ENCODE results near the gene ZSCAN9.

The ZSCAN9 gene

GRCh38 chr6:28225056-28225834 lies at the start of gene ZSCAN9:
Gene ZSCAN9 (plus strand): TSS chr6:28225275. CDS start chr6:28227085, 1,810 bp downstream.
- in situ Hi-C loops (cut with MboI; ENCODE audit: low pct_unique_long_range_greater_than_20kb, low sequenced_read_pairs), result no loop called here

GRCh38 chr6:28176373-28176772 lies 48.7 kb upstream of the ZSCAN9 start:
- in situ Hi-C loops (cut with MboI; ENCODE audit: low pct_unique_long_range_greater_than_20kb, low sequenced_read_pairs), result no loop called here

More at GRCh38 chr6:28225056-28225834, at the start of gene ZSCAN9:
- peak; percentile 77 for DNase-seq

DNA sequence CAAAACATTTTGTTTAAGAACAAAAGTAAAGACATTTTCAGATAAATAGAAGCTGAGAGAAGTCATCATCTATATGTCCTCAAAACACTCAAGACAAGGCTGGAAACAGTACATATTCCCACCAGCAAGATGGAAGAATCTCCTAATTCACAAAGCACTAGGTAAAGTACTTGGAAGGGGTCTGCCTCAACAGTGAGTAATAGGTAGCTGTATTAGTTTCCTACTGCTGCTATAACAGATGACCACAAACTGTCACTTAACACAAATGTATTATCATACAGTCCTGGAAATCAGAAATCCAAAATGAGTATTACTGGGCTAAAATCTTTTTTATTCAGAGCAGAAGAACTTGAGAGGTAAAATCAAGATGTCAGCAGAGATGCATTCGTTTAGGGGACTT lies 42.8 kb upstream of the ZSCAN9 start:
- DNase-seq, result no peak
- in situ Hi-C loops (cut with MboI; ENCODE audit: low pct_unique_long_range_greater_than_20kb, low sequenced_read_pairs), result no loop called here

More at GRCh38 chr6:28176373-28176772, 48.7 kb upstream of the ZSCAN9 start:
- no peak for DNase-seq

- peak; percentile 9 for DNase-seq
- in situ Hi-C loops (cut with MboI; ENCODE audit: low pct_unique_long_range_greater_than_20kb, low sequenced_read_pairs), result no loop called here
Observed at GRCh38 chr6:28188111-28188979, 36.7 kb upstream of the ZSCAN9 start.

DNA sequence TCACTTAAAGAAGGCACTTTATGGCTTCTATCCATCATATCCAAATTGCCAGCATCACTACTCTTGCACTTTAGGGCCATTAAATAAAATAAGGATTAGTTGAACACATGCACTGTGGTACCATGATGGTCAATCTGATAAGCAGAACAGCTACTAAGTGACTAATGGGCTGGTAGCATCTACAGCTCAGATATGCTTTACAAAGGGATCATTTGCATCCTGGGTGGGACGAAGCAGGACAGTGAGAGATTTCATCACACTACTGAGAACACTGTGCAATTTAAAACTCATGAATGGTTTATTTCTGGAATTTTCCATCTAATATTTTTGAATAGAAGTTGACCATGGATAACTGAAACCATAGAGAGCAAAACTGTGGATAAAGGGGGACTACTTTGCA lies 25.1 kb upstream of the ZSCAN9 start:
- in situ Hi-C loops (cut with MboI; ENCODE audit: low pct_unique_long_range_greater_than_20kb, low sequenced_read_pairs), result no loop called here
- no peak for DNase-seq

DNA sequence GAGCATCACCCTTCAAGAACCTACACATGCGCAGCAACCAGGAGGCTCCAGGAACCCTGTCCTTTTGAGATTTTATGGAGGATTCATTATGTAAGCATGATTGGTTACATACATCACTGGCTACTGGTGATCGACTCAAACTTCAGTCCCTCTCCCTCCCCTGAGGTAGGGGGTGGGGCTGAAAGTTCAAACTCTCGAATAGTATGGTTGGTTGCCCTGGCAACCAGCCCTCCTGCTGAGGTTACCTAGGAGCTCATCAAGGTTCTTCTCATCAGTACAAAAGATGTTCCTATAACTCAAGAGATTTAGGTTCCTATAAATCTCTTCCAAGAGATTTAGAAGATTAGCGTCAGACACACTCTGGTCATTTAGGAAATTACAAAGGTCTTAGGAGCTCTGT lies 21.9 kb upstream of the ZSCAN9 start:
- in situ Hi-C loops (cut with MboI; ENCODE audit: low pct_unique_long_range_greater_than_20kb, low sequenced_read_pairs), result no loop called here
- DNase-seq, result no peak

- in situ Hi-C loops (cut with MboI; ENCODE audit: low pct_unique_long_range_greater_than_20kb, low sequenced_read_pairs), result no loop called here
- no peak for DNase-seq
Observed at GRCh38 chr6:28205879-28206278, 19.2 kb upstream of the ZSCAN9 start.

- DNase-seq, result no peak
- in situ Hi-C loops (cut with MboI; ENCODE audit: low pct_unique_long_range_greater_than_20kb, low sequenced_read_pairs), result no loop called here
Observed at GRCh38 chr6:28206527-28206926, 18.5 kb upstream of the ZSCAN9 start.

- in situ Hi-C loops (cut with MboI; ENCODE audit: low pct_unique_long_range_greater_than_20kb, low sequenced_read_pairs), result no loop called here
- no peak for DNase-seq
Observed at GRCh38 chr6:28206928-28207509, 18.1 kb upstream of the ZSCAN9 start.

DNA sequence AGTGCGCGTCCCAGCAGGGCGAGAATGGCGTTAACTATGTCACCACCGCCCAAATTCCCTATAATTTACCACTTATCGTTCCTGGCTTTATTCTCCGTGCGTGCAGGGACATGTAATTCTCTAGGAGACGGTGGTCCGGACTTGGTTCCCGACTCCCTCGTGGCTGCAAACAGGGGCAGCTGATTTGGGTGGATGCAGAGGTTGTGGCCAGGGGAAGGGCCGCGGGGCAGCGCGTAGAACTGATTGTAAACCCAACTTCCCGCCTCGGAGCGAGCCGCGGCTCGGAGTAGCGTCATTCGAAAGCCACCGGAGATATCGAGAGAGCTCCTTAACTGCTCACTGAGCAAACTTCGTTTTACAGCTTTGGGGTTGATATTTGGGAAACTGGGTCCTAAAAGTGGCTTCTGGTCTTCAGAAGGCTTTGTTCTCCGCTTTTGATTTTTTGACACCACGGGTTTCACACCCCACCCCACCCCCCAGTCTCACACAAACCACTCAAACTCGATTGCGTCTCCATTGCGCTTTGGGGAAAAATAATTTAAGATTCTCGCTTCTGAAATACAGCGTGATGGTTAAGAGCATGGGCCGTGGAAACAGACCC lies 17.5 kb upstream of the ZSCAN9 start:
- in situ Hi-C loops (cut with MboI; ENCODE audit: low pct_unique_long_range_greater_than_20kb, low sequenced_read_pairs), result no loop called here
- peak; percentile 34 for DNase-seq

DNA sequence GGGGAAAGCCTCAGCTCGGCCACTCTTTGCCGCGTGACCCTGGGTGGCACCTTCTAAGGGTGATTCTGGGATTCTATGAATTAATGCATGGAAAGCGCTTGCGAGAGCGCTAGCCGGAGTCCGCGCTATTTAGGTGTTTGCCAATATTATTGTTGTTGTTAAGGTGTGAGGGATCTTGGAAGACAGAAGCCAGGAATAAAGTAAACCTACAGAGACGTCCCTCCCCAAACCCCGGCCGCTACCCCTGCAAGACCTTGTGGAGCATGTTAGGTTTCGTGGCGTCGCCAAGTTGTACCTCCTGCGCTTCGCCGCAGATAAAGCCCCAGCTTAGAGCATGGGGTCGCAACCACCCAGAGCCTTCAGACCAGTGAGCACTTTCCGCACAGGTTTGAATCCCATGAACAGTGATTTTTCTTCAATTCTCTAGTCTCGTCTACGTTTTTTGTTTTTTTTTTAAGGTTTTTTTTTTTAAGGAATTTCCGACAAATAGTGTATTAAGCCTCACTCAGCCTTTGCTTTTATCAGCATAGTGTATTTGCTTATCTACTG lies 16.9 kb upstream of the ZSCAN9 start:
- in situ Hi-C loops (cut with MboI; ENCODE audit: low pct_unique_long_range_greater_than_20kb, low sequenced_read_pairs), result no loop called here
- DNase-seq, result no peak

- in situ Hi-C loops (cut with MboI; ENCODE audit: low pct_unique_long_range_greater_than_20kb, low sequenced_read_pairs), result no loop called here
- peak; percentile 57 for DNase-seq
Observed at GRCh38 chr6:28209753-28210535, 15.1 kb upstream of the ZSCAN9 start.

- in situ Hi-C loops (cut with MboI; ENCODE audit: low pct_unique_long_range_greater_than_20kb, low sequenced_read_pairs), result no loop called here
- no peak for DNase-seq
Observed at GRCh38 chr6:28211840-28212509, 13.1 kb upstream of the ZSCAN9 start.

DNA sequence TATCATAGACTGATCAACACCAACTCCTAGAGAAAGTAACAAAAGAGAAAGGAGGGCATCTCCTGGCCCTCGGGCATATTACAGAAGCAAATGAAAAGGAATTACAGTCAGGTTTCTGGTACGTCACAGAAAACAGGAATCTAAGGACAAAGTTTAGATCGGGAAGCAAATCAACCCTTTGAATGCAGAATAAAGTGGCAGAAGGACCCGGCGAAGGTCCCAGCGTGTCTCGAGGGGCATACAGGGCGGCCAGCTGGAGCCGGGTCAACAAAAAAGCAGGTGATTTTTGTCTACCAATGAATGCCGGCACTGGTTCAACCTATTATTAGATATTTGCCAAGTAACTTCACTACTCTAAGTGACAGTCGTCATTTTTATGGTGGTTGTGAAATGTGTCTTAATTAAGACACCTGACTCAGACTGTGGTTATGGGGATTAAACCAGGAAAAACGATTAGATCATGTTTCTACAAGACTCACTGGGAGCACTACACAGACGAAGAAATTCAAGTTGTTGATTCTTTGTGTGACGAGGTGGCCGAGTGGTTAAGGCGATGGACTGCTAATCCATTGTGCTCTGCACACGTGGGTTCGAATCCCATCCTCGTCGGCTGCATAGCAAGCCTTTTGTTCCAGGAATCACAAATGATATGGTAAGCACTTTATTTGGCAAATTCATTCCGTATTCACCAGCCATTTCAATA lies 12.4 kb upstream of the ZSCAN9 start:
- DNase-seq, result peak; percentile 91
- in situ Hi-C loops (cut with MboI; ENCODE audit: low pct_unique_long_range_greater_than_20kb, low sequenced_read_pairs), result no loop called here

GRCh38 chr6:28213213-28213523 lies 11.9 kb upstream of the ZSCAN9 start:
- in situ Hi-C loops (cut with MboI; ENCODE audit: low pct_unique_long_range_greater_than_20kb, low sequenced_read_pairs), result no loop called here
- no peak for DNase-seq

GRCh38 chr6:28215425-28215824 lies 9.7 kb upstream of the ZSCAN9 start:
- DNase-seq, result no peak
- in situ Hi-C loops (cut with MboI; ENCODE audit: low pct_unique_long_range_greater_than_20kb, low sequenced_read_pairs), result no loop called here

DNA sequence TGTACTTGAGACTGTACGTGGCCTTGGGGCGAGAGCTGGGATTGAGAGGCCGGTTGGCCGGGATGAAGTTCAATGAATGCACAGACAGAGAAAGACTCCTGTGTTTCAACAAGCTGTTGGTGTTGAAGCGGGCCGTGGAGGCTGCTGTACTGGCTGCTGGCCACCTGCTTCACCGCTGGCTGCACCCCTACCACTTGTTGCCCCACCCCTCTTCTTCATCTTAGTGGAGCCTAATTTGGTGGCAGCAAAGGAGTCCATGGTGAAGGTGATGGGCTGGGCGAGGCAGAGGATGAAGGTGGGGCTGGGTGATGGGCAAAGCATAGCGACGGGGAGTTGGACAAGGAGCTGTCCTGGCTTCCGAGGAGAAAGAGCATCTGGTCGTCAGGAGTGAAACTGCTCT lies 7.2 kb upstream of the ZSCAN9 start:
- in situ Hi-C loops (cut with MboI; ENCODE audit: low pct_unique_long_range_greater_than_20kb, low sequenced_read_pairs), result no loop called here
- DNase-seq, result no peak

All from KBM-7 (cell line).